ENCODE measurements around the gene LTBP4. TPM values are rescaled to one million over a fixed set of nuclear protein-coding genes. Genes with fewer than 3 reads are reported as not detected.

Gene LTBP4
- total RNA-seq, 2 donors from 2014 or later, result 687 to 905 TPM

- no peaks in the 10 kb centered on the region for H3K27me3 ChIP-seq (replicated peaks; ENCODE audit: insufficient read depth)
- no peak overlapping the region for H3K4me3 ChIP-seq
- no peak for DNase-seq (ENCODE audit: low spot score)
- ATAC-seq (ENCODE audit: insufficient number of reproducible peaks, low FRiP score, low read depth), result no peak
- TF ChIP-seq CTCF (IDR thresholded peaks at IDR 0.05), result no peak
- no peak overlapping the region for H3K27ac ChIP-seq
- H3K9me3 ChIP-seq, result no peaks in the 10 kb centered on the region
- H3K4me1 ChIP-seq (ENCODE audit: control insufficient read depth in 1 of 2, low read depth in 2 of 2), result peaks cover 15 to 20% of the 10 kb centered on the region in 2 donors
- peaks cover 27% of the 10 kb centered on the region for H3K36me3 ChIP-seq
Measured at GRCh38 chr19:40580619-40581018, 20.6 kb upstream of the LTBP4 start.

- Histone ChIP-seq H3K4me3 (no peak overlapping the region), H3K27me3 (replicated peaks; ENCODE audit: insufficient read depth) (no peaks in the 10 kb centered on the region), H3K9me3 (no peaks in the 10 kb centered on the region), H3K4me1 (ENCODE audit: control insufficient read depth in 1 of 2, low read depth in 2 of 2) (peaks cover 11 to 15% of the 10 kb centered on the region in 2 donors), H3K27ac (no peak overlapping the region), H3K36me3 (peaks cover 34% of the 10 kb centered on the region)
- no peak for TF ChIP-seq CTCF (IDR thresholded peaks at IDR 0.05)
- DNase-seq (ENCODE audit: low spot score), result no peak
- ATAC-seq (ENCODE audit: insufficient number of reproducible peaks, low FRiP score, low read depth), result no peak
Measured at GRCh38 chr19:40581531-40581930, 19.6 kb upstream of the LTBP4 start.

- peaks cover 10% of the 10 kb centered on the region in 2 donors for H3K4me1 ChIP-seq (ENCODE audit: control insufficient read depth in 1 of 2, low read depth in 2 of 2)
- ATAC-seq (ENCODE audit: insufficient number of reproducible peaks, low FRiP score, low read depth) (no peak), DNase-seq (ENCODE audit: low spot score) (no peak)
- H3K27me3 ChIP-seq (replicated peaks; ENCODE audit: insufficient read depth), result no peaks in the 10 kb centered on the region
- peaks cover 44% of the 10 kb centered on the region for H3K36me3 ChIP-seq
- TF ChIP-seq CTCF (IDR thresholded peaks at IDR 0.05), result no peak
- H3K9me3 ChIP-seq, result no peaks in the 10 kb centered on the region
- H3K27ac ChIP-seq, result no peak overlapping the region
- no peak overlapping the region for H3K4me3 ChIP-seq
Measured at GRCh38 chr19:40582467-40582866, 18.7 kb upstream of the LTBP4 start.

GRCh38 chr19:40583283-40583682, 17.9 kb upstream of the LTBP4 start:
- Histone ChIP-seq H3K4me1 (ENCODE audit: control insufficient read depth in 1 of 2, low read depth in 2 of 2) (peaks cover 2 to 3% of the 10 kb centered on the region in 2 donors), H3K36me3 (peaks cover 44% of the 10 kb centered on the region), H3K27ac (no peak overlapping the region), H3K27me3 (replicated peaks; ENCODE audit: insufficient read depth) (no peaks in the 10 kb centered on the region), H3K9me3 (no peaks in the 10 kb centered on the region), H3K4me3 (no peak overlapping the region)
- no peak for TF ChIP-seq CTCF (IDR thresholded peaks at IDR 0.05)
- DNase-seq (ENCODE audit: low spot score) (no peak), ATAC-seq (ENCODE audit: insufficient number of reproducible peaks, low FRiP score, low read depth) (no peak)

- DNase-seq (ENCODE audit: low spot score) (no peak), ATAC-seq (ENCODE audit: insufficient number of reproducible peaks, low FRiP score, low read depth) (no peak)
- Histone ChIP-seq H3K27ac (no peak overlapping the region), H3K9me3 (no peaks in the 10 kb centered on the region), H3K4me3 (no peak overlapping the region), H3K27me3 (replicated peaks; ENCODE audit: insufficient read depth) (no peaks in the 10 kb centered on the region), H3K4me1 (ENCODE audit: control insufficient read depth in 1 of 2, low read depth in 2 of 2) (no peaks in the 10 kb centered on the region), H3K36me3 (peaks cover 44% of the 10 kb centered on the region)
- TF ChIP-seq CTCF (IDR thresholded peaks at IDR 0.05), result no peak
Measured at GRCh38 chr19:40584007-40584406, 17.2 kb upstream of the LTBP4 start.
